ENCODE data around the gene FAM180A.
"Not testable (repeated sequence)": the region's sequence is repeated elsewhere in the genome, so short reads cannot be mapped to it uniquely, and the experiment has no call there.

Gene FAM180A

GRCh38 chr7:135758531-135758932, 9.9 kb upstream of the FAM180A start:
- Mint-ChIP-seq H3K27me3 (peaks cover 23% of the 10 kb centered on the region), H3K36me3 (no peaks in the 10 kb centered on the region), H3K4me1 (no peaks in the 10 kb centered on the region), H3K27ac (no peak overlapping the region), H3K9me3 (no peaks in the 10 kb centered on the region), H3K4me3 (no peak overlapping the region)

DNA sequence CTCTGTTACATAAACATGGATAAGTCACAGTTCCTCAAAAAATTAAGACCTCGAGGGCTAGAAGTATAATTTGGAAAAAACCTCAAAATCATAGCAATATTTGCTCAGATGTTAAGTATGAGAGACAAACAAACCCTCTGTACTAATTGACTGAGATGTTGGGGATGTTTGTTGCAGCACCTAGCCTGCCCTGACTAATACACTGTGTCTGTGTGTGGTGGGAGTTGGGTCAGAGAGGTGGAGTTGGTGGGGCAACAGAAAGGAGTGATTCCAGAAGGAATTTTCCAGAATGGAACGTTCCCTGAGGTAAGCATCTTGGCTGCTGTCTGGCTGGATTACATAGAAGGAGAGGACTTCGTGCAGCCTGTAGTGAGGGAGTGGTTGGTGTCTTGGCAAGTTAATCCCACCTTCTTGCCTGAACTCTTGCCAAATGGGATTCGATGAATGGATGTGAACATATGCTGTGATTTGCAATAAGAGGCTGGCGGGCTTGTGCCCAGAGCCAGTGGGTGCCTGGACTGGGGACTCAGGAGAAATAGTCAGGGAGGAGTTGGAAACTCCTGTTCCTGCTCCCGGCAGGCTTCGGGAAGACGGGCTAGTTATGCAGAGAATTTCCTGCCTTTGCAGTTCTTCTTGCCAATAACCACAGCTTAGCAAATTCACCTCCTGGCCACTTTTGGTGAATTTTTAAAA, 9.3 kb upstream of the FAM180A start:
- H3K36me3 Mint-ChIP-seq, result no peaks in the 10 kb centered on the region
- H3K27ac Mint-ChIP-seq, result no peak overlapping the region
- H3K4me3 Mint-ChIP-seq, result no peak overlapping the region
- H3K4me1 Mint-ChIP-seq, result no peaks in the 10 kb centered on the region
- peaks cover 23% of the 10 kb centered on the region for H3K27me3 Mint-ChIP-seq
- no peaks in the 10 kb centered on the region for H3K9me3 Mint-ChIP-seq

GRCh38 chr7:135756191-135756590, 7.6 kb upstream of the FAM180A start:
- Mint-ChIP-seq H3K4me3 (no peak overlapping the region), H3K9me3 (no peaks in the 10 kb centered on the region), H3K36me3 (no peaks in the 10 kb centered on the region), H3K27ac (no peak overlapping the region), H3K4me1 (no peaks in the 10 kb centered on the region), H3K27me3 (peaks cover 21% of the 10 kb centered on the region)

DNA sequence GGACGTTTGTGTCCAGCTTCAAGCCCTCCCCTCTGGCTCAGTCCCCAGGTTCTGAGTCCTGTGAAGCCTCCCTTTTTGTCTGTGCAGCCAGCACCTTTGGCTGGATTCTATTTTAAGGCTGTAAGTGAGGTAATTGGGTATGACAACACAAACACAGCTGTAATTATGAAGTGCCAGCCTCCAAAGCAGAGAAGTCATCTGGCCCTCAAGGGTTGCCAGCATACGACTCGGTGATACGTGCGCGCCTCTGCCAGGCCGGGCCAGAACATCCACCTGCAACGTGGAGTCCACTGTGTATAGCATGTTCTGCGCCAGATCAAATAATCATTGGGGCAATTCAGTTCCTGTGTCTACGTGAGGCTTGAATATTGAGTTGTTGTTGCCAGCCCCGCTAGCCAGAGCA, 6.7 kb upstream of the FAM180A start:
- Mint-ChIP-seq H3K27ac (no peak overlapping the region), H3K4me3 (no peak overlapping the region), H3K9me3 (no peaks in the 10 kb centered on the region), H3K4me1 (no peaks in the 10 kb centered on the region), H3K36me3 (no peaks in the 10 kb centered on the region), H3K27me3 (peaks cover 18% of the 10 kb centered on the region)

DNA sequence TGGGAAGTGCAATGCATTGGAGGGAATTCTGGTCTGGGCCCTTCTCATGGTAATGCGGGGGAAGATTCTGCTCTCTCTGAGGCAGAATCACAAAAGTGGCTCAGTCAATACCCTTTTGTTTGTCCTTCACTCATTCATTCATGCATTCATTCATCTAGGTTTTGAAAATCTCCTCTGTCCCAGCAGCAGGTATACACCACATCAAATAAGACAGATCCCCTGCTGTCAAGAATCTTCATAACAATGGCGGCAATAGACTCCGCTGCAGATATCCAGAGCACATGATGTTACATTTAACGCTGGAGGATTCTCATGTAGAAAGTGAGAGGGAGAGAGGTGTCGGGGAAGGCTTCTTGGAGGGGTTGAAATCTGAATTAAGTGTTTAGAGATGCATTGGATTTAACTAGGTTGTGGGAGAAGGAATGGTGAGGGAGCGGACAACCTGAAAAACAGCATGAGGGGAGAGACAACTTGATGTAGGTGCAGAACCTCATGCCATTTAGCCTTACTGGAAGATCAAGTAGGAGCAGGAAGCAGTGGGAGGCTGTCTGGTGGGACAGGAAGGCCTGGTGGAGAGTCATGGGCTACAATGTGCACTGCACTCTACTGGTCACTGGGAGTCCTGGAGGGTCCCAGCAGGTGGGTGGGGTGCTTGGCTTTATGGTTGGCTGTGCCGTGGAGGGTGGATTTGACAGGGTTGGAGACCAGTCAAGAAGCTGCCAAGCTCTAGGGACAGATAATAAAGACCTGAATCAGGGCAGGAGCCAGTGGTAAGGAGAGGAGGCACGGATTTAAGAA, 5.2 kb upstream of the FAM180A start:
- H3K36me3 Mint-ChIP-seq, result no peaks in the 10 kb centered on the region
- no peaks in the 10 kb centered on the region for H3K9me3 Mint-ChIP-seq
- no peak overlapping the region for H3K27ac Mint-ChIP-seq
- H3K4me1 Mint-ChIP-seq, result no peaks in the 10 kb centered on the region
- H3K27me3 Mint-ChIP-seq, result peaks cover 17% of the 10 kb centered on the region
- H3K4me3 Mint-ChIP-seq, result no peak overlapping the region

- Mint-ChIP-seq H3K27ac (no peak overlapping the region), H3K9me3 (no peaks in the 10 kb centered on the region), H3K36me3 (no peaks in the 10 kb centered on the region), H3K4me3 (no peak overlapping the region), H3K27me3 (no peaks in the 10 kb centered on the region), H3K4me1 (no peaks in the 10 kb centered on the region)
Measured at GRCh38 chr7:135747366-135747765, 1.2 kb downstream of the FAM180A start.

- H3K36me3 Mint-ChIP-seq, result no peaks in the 10 kb centered on the region
- H3K4me3 Mint-ChIP-seq, result no peak overlapping the region
- H3K4me1 Mint-ChIP-seq, result no peaks in the 10 kb centered on the region
- H3K9me3 Mint-ChIP-seq, result no peaks in the 10 kb centered on the region
- H3K27me3 Mint-ChIP-seq, result no peaks in the 10 kb centered on the region
- H3K27ac Mint-ChIP-seq, result no peak overlapping the region
Measured at GRCh38 chr7:135745703-135746312, 2.8 kb downstream of the FAM180A start.

DNA sequence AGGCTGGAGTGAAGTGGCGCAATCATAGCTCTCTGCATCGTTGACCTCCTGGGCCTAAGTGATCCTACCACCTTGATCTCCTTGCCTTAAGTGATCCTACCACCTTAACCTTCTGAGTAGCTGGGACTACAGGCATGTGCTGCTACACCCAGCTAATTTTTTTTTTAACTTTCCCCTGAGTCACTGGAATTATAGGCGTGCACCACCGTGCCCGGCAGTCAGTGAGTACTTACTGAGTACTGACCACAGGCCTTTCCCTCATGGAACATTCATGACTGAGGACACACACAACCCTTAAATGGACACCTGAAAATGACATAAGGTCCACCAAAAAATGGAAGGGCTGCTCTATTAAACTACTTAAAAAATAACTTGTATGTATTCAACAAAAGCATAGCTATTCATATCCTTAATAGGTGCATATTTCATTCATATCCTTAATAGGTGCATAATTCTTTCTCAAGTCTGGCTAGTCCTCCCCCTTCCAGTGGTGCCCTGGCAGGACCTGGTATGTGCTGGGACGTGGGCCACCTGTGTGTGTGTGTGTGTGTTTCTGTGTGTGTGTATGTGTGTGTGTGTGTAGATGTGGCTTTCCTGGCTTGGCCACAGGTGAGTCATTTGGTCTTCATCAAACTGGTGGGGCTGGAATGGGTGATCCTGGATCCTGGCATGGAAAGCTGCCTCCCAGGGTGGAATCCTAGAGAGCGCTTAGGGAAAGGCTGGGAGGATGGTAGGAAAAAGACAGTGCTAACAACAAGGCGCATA, 3.5 kb downstream of the FAM180A start:
- Mint-ChIP-seq H3K27me3 (no peaks in the 10 kb centered on the region), H3K27ac (no peak overlapping the region), H3K36me3 (no peaks in the 10 kb centered on the region), H3K4me1 (no peaks in the 10 kb centered on the region), H3K4me3 (no peak overlapping the region), H3K9me3 (no peaks in the 10 kb centered on the region)

- Mint-ChIP-seq H3K36me3 (no peaks in the 10 kb centered on the region), H3K4me1 (no peaks in the 10 kb centered on the region), H3K4me3 (no peak overlapping the region), H3K9me3 (no peaks in the 10 kb centered on the region), H3K27ac (no peak overlapping the region), H3K27me3 (no peaks in the 10 kb centered on the region)
Measured at GRCh38 chr7:135743907-135744731, 4.5 kb downstream of the FAM180A start.

- Mint-ChIP-seq H3K4me1 (no peaks in the 10 kb centered on the region), H3K27me3 (peaks cover 3% of the 10 kb centered on the region), H3K27ac (no peak overlapping the region), H3K4me3 (no peak overlapping the region), H3K9me3 (no peaks in the 10 kb centered on the region), H3K36me3 (no peaks in the 10 kb centered on the region)
Measured at GRCh38 chr7:135742371-135742770, 6.2 kb downstream of the FAM180A start.

DNA sequence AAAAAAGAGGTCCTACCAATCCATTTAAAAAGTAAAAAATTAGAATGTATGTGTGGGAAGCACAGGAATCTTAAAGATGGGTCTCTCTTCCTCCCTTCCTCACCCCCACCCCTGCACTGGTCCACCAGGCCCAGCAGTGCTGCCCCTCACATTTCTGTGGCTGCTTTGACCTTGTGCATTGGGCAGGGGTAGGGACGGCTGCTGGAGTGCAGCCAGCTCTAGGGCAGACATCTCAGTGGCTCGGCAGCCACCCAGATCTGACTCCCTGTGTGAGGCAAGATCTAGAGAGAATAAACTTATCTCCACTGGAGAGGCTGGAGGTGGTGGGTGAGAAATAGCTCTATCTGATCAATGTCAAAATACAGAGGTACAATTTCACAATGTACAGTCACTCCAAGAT, 6.7 kb downstream of the FAM180A start:
- H3K27me3 Mint-ChIP-seq, result peaks cover 3% of the 10 kb centered on the region
- H3K27ac Mint-ChIP-seq, result no peak overlapping the region
- no peaks in the 10 kb centered on the region for H3K36me3 Mint-ChIP-seq

DNA sequence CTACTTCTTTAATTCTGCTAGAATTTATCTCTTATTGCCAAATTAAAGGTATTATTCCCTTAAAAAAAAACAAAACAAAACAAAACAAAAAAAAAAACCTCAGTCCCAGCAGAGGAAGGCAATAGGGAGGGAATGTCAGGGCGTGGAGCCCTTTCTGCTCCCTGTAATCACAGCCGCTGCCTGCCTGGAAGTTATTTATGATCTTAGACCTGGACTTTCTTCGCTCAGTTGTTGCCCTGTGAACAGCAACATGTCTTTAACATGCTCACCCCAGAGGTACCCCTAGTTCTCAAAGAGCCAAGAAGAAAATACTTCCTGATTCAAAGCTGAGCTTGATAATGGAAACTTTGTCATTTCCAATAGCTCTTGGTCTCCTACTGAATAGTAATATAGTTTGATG, 7.7 kb downstream of the FAM180A start:
- Mint-ChIP-seq H3K4me3 (no peak overlapping the region), H3K36me3 (no peaks in the 10 kb centered on the region), H3K27me3 (peaks cover 3% of the 10 kb centered on the region)

More for the DNA sequence above, 6.7 kb downstream of the FAM180A start:
- Mint-ChIP-seq H3K4me3 (no peak overlapping the region), H3K9me3 (no peaks in the 10 kb centered on the region), H3K4me1 (no peaks in the 10 kb centered on the region)

DNA sequence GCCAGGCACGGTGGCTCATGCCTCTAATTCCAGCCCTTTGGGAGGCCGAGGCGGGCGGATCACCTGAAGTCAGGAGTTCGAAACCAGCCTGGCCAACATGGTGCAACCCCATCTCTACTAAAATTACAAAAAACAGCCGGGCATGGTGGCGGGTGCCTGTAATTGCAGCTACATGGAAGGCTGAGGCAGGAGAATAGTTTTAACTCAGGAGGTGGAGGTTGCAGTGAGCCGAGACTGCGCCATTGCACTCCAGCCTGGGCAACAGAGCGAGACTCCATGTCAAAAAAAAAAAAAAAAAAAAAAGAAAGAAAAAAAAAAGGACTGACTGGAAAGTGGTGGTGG, 11.3 kb downstream of the FAM180A start:
- H3K9me3 Mint-ChIP-seq, H3K4me1 Mint-ChIP-seq, H3K27ac Mint-ChIP-seq, H3K27me3 Mint-ChIP-seq, H3K36me3 Mint-ChIP-seq, H3K4me3 Mint-ChIP-seq: not testable (repeated sequence)

More for the DNA sequence above, 7.7 kb downstream of the FAM180A start:
- Mint-ChIP-seq H3K27ac (no peak overlapping the region), H3K4me1 (no peaks in the 10 kb centered on the region), H3K9me3 (no peaks in the 10 kb centered on the region)

DNA sequence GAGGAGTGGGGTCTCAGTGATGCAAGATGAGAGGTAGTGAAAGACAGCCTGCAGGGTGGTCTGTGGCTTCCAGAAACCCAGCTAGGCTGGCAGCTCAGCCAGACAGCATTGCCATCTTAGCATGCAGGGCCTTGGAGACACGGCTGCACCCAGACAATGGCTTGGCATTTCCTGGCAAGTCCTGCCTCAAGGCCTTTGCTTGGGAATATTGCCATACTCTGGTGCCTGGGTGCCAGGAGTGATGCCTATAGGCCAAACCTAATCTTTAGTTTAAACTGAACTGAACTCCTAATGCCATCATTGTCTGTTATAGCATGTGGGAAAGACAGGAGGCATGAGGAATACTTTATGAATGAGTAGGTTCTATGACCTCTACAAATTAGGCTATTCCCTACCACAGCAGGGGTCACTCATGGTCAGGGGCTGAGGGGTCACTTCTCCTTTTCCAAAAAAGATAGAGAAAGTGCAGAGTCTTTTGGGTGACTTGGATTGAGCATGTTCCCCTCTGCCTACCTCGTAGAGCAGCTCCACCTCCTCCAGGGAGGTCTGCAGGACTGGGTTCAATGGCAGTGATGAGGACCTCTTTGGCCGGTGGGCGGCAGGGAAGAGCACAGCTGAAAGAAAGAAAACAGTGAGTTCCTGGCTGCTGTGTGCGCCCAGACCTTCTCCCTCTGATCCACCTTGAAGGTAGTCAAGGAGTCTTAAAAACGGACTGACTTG, 11.9 kb downstream of the FAM180A start:
- no peaks in the 10 kb centered on the region for H3K9me3 Mint-ChIP-seq
- H3K4me3 Mint-ChIP-seq, result no peak overlapping the region
- H3K36me3 Mint-ChIP-seq, result no peaks in the 10 kb centered on the region
- H3K27ac Mint-ChIP-seq, result no peak overlapping the region
- no peaks in the 10 kb centered on the region for H3K4me1 Mint-ChIP-seq
- H3K27me3 Mint-ChIP-seq, result peaks cover 3% of the 10 kb centered on the region

DNA sequence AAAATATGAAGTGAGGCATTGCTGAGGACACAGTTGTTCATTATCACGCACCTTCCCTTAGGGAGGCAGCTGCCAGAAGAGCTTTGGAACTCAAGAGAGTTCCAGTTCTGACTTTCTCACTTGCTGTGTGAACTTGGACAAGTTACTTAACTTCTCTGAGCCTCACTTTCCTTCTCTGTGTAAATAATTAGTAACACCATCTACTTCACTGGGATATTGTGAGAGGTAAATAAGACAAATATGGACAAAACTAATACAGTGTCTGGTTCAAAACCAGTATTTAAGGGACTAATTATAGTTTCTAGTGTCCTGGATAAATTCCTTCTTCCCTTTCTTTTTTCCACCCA, 14.3 kb downstream of the FAM180A start:
- H3K4me1 Mint-ChIP-seq, result no peaks in the 10 kb centered on the region
- no peaks in the 10 kb centered on the region for H3K9me3 Mint-ChIP-seq
- no peak overlapping the region for H3K27ac Mint-ChIP-seq
- no peak overlapping the region for H3K4me3 Mint-ChIP-seq
- H3K36me3 Mint-ChIP-seq, result no peaks in the 10 kb centered on the region
- peaks cover 3% of the 10 kb centered on the region for H3K27me3 Mint-ChIP-seq

Data from activated naive CD4-positive, alpha-beta T cell treated with anti-CD3 and anti-CD28 coated beads, Interleukin-2, amount 50 U/mL, for 24 hours (primary cell).